HEK293 (cell line): ENCODE data around the gene SUGP2.

Source experiments
- CTCF ChIA-PET: fragments of 350-600 bp; formaldehyde crosslinking; extraction: SDS; loops from one replicate; lab custom pipeline; 2021; ENCODE audit warnings: antibody characterized with exemption; lab: Yijun Ruan, JAX
- POLR2A ChIA-PET: fragments of 300-600 bp; formaldehyde crosslinking; extraction: SDS; loops from one replicate; lab custom pipeline; 2020; ENCODE audit warnings: antibody characterized with exemption, inconsistent platforms; lab: Yijun Ruan, JAX
- H3K27ac ChIP-seq: fragments of 200-500 bp; sonication (Bioruptor generic); 2 replicates; pipeline ENCODE4 v1.5.1; 2014; ENCODE audit warnings: low read depth, low read length, control low read depth, inconsistent platforms; ENCODE audit errors: extremely low read depth
- H3K36me3 ChIP-seq, 2 experiments: fragments of 200-500 bp in 1 of 2; sonication (Bioruptor generic) in 1 of 2; 1 replicate in 1 of 2; 2 replicates in 1 of 2; pipeline ENCODE4 v1.5.1; 2014 to 2017; ENCODE audit warnings: inconsistent platforms in 2 of 2, low read length in 2 of 2; ENCODE audit not compliant: control insufficient read depth in 2 of 2, insufficient read depth in 1 of 2
- H3K4me1 ChIP-seq: fragments of 200-500 bp; sonication (Bioruptor generic); 2 replicates; pipeline ENCODE4 v1.5.1; 2014; ENCODE audit warnings: mild to moderate bottlenecking, low read length, inconsistent platforms; ENCODE audit not compliant: control insufficient read depth, insufficient read depth
- H3K4me3 ChIP-seq: 2 replicates; pipeline ENCODE4 v1.5.1; 2011; ENCODE audit warnings: low read depth, mild to moderate bottlenecking, control low read depth, low read length, moderate library complexity
- H3K9me3 ChIP-seq: fragments of 200-500 bp; sonication (Bioruptor generic); 2 replicates; pipeline ENCODE4 v1.5.1; 2014; ENCODE audit warnings: low read depth, low read length, inconsistent platforms; ENCODE audit not compliant: control insufficient read depth, insufficient read depth
- MYNN ChIP-seq: fragments of 450-650 bp; formaldehyde crosslinking; IDR thresholded peaks from 2 replicates; pipeline ENCODE4 v1.5.1; 2016; ENCODE audit warnings: missing biosample characterization, missing genetic modification characterization, borderline replicate concordance
- TSHZ1 ChIP-seq: fragments of 450-650 bp; formaldehyde crosslinking; IDR thresholded peaks from 2 replicates; pipeline ENCODE4 v1.5.1; 2016; ENCODE audit warnings: missing biosample characterization, missing genetic modification characterization, borderline replicate concordance
- ZBTB10 ChIP-seq: fragments of 450-650 bp; formaldehyde crosslinking; IDR thresholded peaks from 2 replicates; pipeline ENCODE4 v1.5.1; 2016; ENCODE audit warnings: missing biosample characterization, missing genetic modification characterization
- ZBTB7A ChIP-seq: fragments of 450-650 bp; formaldehyde crosslinking; IDR thresholded peaks from 2 replicates; pipeline ENCODE4 v1.5.1; 2016; ENCODE audit warnings: low read depth, missing biosample characterization, missing genetic modification characterization
- ZFP37 ChIP-seq: fragments of 450-650 bp; formaldehyde crosslinking; IDR thresholded peaks from 2 replicates; pipeline ENCODE4 v1.5.1; 2016; ENCODE audit warnings: missing biosample characterization, missing genetic modification characterization
- ZIC2 ChIP-seq: fragments of 450-650 bp; formaldehyde crosslinking; IDR thresholded peaks from 2 replicates; pipeline ENCODE4 v1.5.1; 2016; ENCODE audit warnings: missing biosample characterization, missing genetic modification characterization
- ZNF112 ChIP-seq: fragments of 450-650 bp; formaldehyde crosslinking; IDR thresholded peaks from 2 replicates; pipeline ENCODE4 v1.5.0; 2017; ENCODE audit warnings: missing biosample characterization, missing genetic modification characterization
- ZNF121 ChIP-seq: fragments of 450-650 bp; formaldehyde crosslinking; IDR thresholded peaks from 2 replicates; pipeline ENCODE4 v1.5.1; 2016; ENCODE audit warnings: missing biosample characterization, missing genetic modification characterization
- ZNF148 ChIP-seq: fragments of 450-650 bp; formaldehyde crosslinking; IDR thresholded peaks from 2 replicates; pipeline ENCODE4 v1.5.0; 2017; ENCODE audit warnings: missing biosample characterization, missing genetic modification characterization, borderline replicate concordance
- ZNF155 ChIP-seq: fragments of 450-650 bp; formaldehyde crosslinking; IDR thresholded peaks from 2 replicates; pipeline ENCODE4 v1.5.1; 2016; ENCODE audit warnings: missing biosample characterization, missing genetic modification characterization
- ZNF211 ChIP-seq: fragments of 450-650 bp; formaldehyde crosslinking; IDR thresholded peaks from 2 replicates; pipeline ENCODE4 v1.5.1; 2016; ENCODE audit warnings: low read depth, missing biosample characterization, missing genetic modification characterization
- ZNF341 ChIP-seq: fragments of 450-650 bp; formaldehyde crosslinking; IDR thresholded peaks from 2 replicates; pipeline ENCODE4; 2016; ENCODE audit warnings: low read depth, missing biosample characterization, missing genetic modification characterization
- ZNF366 ChIP-seq: fragments of 450-650 bp; formaldehyde crosslinking; conservative IDR thresholded peaks from 2 replicates; pipeline ENCODE4 v1.5.1; 2016; ENCODE audit warnings: missing biosample characterization, missing genetic modification characterization
- ZNF394 ChIP-seq: fragments of 450-650 bp; formaldehyde crosslinking; IDR thresholded peaks from 2 replicates; pipeline ENCODE4 v1.5.1; 2016; ENCODE audit warnings: missing biosample characterization, missing genetic modification characterization, mild to moderate bottlenecking, moderate library complexity, borderline replicate concordance
- ZNF48 ChIP-seq: fragments of 450-650 bp; formaldehyde crosslinking; IDR thresholded peaks from 2 replicates; pipeline ENCODE4 v1.5.1; 2016; ENCODE audit warnings: missing biosample characterization, missing genetic modification characterization
- ZNF488 ChIP-seq: fragments of 450-650 bp; formaldehyde crosslinking; IDR thresholded peaks from 2 replicates; pipeline ENCODE4 v1.5.1; 2016; ENCODE audit warnings: missing biosample characterization, missing genetic modification characterization
- ZNF521 ChIP-seq: fragments of 450-650 bp; formaldehyde crosslinking; IDR thresholded peaks from 2 replicates; pipeline ENCODE4 v1.5.1; 2017; ENCODE audit warnings: missing biosample characterization, mild to moderate bottlenecking, missing genetic modification characterization
- ZNF555 ChIP-seq: fragments of 450-650 bp; formaldehyde crosslinking; conservative IDR thresholded peaks from 2 replicates; pipeline ENCODE4 v1.5.1; 2017; ENCODE audit warnings: missing biosample characterization, mild to moderate bottlenecking, missing genetic modification characterization, inconsistent platforms
- ZSCAN4 ChIP-seq: fragments of 450-650 bp; formaldehyde crosslinking; IDR thresholded peaks from 2 replicates; pipeline ENCODE4 v1.5.1; 2017; ENCODE audit warnings: missing biosample characterization, missing genetic modification characterization

The SUGP2 gene

GRCh38 chr19:18984251-18984650 is 49.1 kb downstream of the SUGP2 start:
- H3K27ac ChIP-seq, result no peak overlapping the region
- no peaks in the 10 kb centered on the region for H3K4me1 ChIP-seq
- CTCF ChIA-PET, result interaction anchor here (0.7 to 1.4 kb wide), 3 partner anchors 68 to 534 kb away, joined by 3 to 5 read pairs (median 3); no protein-coding TSS in a partner anchor
- TF ChIP-seq ZSCAN4 (tag by site-specific recombination), result no peak
- no peak for TF ChIP-seq ZNF555 (tag by site-specific recombination)
- TF ChIP-seq TSHZ1 (tag by site-specific recombination), result no peak
- TF ChIP-seq ZFP37 (tag by site-specific recombination), result no peak
- no peak for TF ChIP-seq ZBTB10
- no peak for TF ChIP-seq ZNF155
- TF ChIP-seq ZNF48 (tag by site-specific recombination), result no peak
- TF ChIP-seq ZNF121 (tag by site-specific recombination), result no peak
- TF ChIP-seq ZNF341 (tag by site-specific recombination), result no peak
- no peak for TF ChIP-seq ZNF366 (tag by site-specific recombination)
- TF ChIP-seq ZBTB7A (tag by site-specific recombination), result no peak
- no peak for TF ChIP-seq ZNF521 (tag by site-specific recombination)
- TF ChIP-seq ZNF148 (tag by site-specific recombination), result no peak
- TF ChIP-seq ZNF488, result no peak
- no peak for TF ChIP-seq ZNF112 (tag by site-specific recombination)
- no peak for TF ChIP-seq ZNF394
- no peak for TF ChIP-seq ZIC2 (tag by site-specific recombination)
- TF ChIP-seq ZNF211, result no peak
- no peak for TF ChIP-seq MYNN (tag by site-specific recombination)
- H3K9me3 ChIP-seq, result no peaks in the 10 kb centered on the region
- POLR2A ChIA-PET, result no interaction called here
- no peaks in the 10 kb centered on the region for H3K36me3 ChIP-seq
- H3K4me3 ChIP-seq, result no peak overlapping the region
